Lower lobe of right lung (tissue), 2 donors: ENCODE results near the gene HSCB. TPM values are rescaled to one million over a fixed set of nuclear protein-coding genes. Genes with fewer than 3 reads are reported as not detected.

Experiments used
- ATAC-seq, 2 donors: fragments of 200-7000 bp; cut with Tn5 transposase; one replicate each; pipeline ENCODE4 v1.9.1; 2020 to 2022; ENCODE audit warnings: mild to moderate bottlenecking in 2 of 2, moderate library complexity in 2 of 2
- DNase-seq: peaks from one replicate; pipeline ENCODE4 v3.0.0-alpha.2; 2020
- H3K27ac ChIP-seq: fragments of 200-600 bp; one replicate; pipeline ENCODE4 v1.8.0; 2022
- H3K27me3 ChIP-seq: fragments of 200-600 bp; one replicate; pipeline ENCODE4 v1.8.0; 2022; ENCODE audit warnings: low read depth
- H3K36me3 ChIP-seq: fragments of 200-600 bp; one replicate; pipeline ENCODE4 v1.8.0; 2022; ENCODE audit warnings: mild to moderate bottlenecking
- H3K4me1 ChIP-seq: fragments of 200-600 bp; one replicate; pipeline ENCODE4 v1.8.0; 2022
- H3K4me3 ChIP-seq: fragments of 200-600 bp; one replicate; pipeline ENCODE4 v1.8.0; 2022; ENCODE audit warnings: mild to moderate bottlenecking
- H3K9me3 ChIP-seq: fragments of 200-600 bp; one replicate; pipeline ENCODE4 v1.8.0; 2022
- CTCF ChIP-seq: fragments of 200-600 bp; IDR thresholded peaks from one replicate; pipeline ENCODE4 v1.8.0; 2022; ENCODE audit warnings: antibody characterized with exemption, mild to moderate bottlenecking
- intact Hi-C: fragments of 100-400 bp; cut with DNase I; formaldehyde crosslinking; loops from one replicate; pipeline ENCODE4 v1.11.0; 2022
- total RNA-seq: library from RNA; stranded (reverse); fragmentation: NEBNext Ultra II Directional; extraction: Animal tissue kit (Norgen Biotek cat#: 25700); gene quantifications from one replicate; pipeline ENCODE4 v1.2.1, GENCODE V29; 2021
- donor health status: DM: no; HTN: yes; CAD: no; lungs with severe emphysema.

HSCB gene
- total RNA-seq, 1 donor from 2014 or later, result 13.4 TPM

GRCh38 chr22:28716686-28717085, 25.2 kb upstream of the HSCB start:
- DNase-seq (no peak), ATAC-seq (no peak)
- H3K27me3 ChIP-seq, result no peaks in the 10 kb centered on the region
- H3K27ac ChIP-seq, result no peak overlapping the region
- intact Hi-C loops, result no loop called here
- H3K36me3 ChIP-seq, result no peaks in the 10 kb centered on the region
- TF ChIP-seq CTCF, result no peak
- H3K4me1 ChIP-seq, result no peaks in the 10 kb centered on the region
- H3K9me3 ChIP-seq, result no peaks in the 10 kb centered on the region
- H3K4me3 ChIP-seq, result no peak overlapping the region

GRCh38 chr22:28718044-28718443, 23.8 kb upstream of the HSCB start:
- no peak for TF ChIP-seq CTCF
- no peak for DNase-seq
- Histone ChIP-seq H3K27me3 (no peaks in the 10 kb centered on the region), H3K36me3 (no peaks in the 10 kb centered on the region), H3K27ac (no peak overlapping the region), H3K9me3 (no peaks in the 10 kb centered on the region), H3K4me1 (no peaks in the 10 kb centered on the region), H3K4me3 (no peak overlapping the region)
- intact Hi-C loops, result no loop called here
- ATAC-seq, result no peak

GRCh38 chr22:28728002-28728401, 13.8 kb upstream of the HSCB start:
- ATAC-seq, result no peak
- peaks cover 13% of the 10 kb centered on the region for H3K36me3 ChIP-seq
- H3K4me1 ChIP-seq, result no peaks in the 10 kb centered on the region
- H3K27me3 ChIP-seq, result no peaks in the 10 kb centered on the region
- no peaks in the 10 kb centered on the region for H3K9me3 ChIP-seq
- H3K4me3 ChIP-seq, result no peak overlapping the region
- intact Hi-C loops, result no loop called here
- no peak for DNase-seq
- TF ChIP-seq CTCF, result no peak
- no peak overlapping the region for H3K27ac ChIP-seq

- intact Hi-C loops, result no loop called here
- H3K36me3 ChIP-seq, result peaks cover 11% of the 10 kb centered on the region
- H3K4me3 ChIP-seq, result no peak overlapping the region
- no peak for DNase-seq
- ATAC-seq, result no peak
- H3K27me3 ChIP-seq, result no peaks in the 10 kb centered on the region
- H3K4me1 ChIP-seq, result no peaks in the 10 kb centered on the region
- TF ChIP-seq CTCF, result no peak
- H3K27ac ChIP-seq, result no peak overlapping the region
- H3K9me3 ChIP-seq, result no peaks in the 10 kb centered on the region
Measured at GRCh38 chr22:28728621-28729313, 13.1 kb upstream of the HSCB start.

- no peak for TF ChIP-seq CTCF
- ATAC-seq (no peak), DNase-seq (no peak)
- Histone ChIP-seq H3K9me3 (no peaks in the 10 kb centered on the region), H3K36me3 (peaks cover 4% of the 10 kb centered on the region), H3K27me3 (no peaks in the 10 kb centered on the region), H3K27ac (no peak overlapping the region), H3K4me1 (no peaks in the 10 kb centered on the region), H3K4me3 (no peak overlapping the region)
- intact Hi-C loops, result no loop called here
Measured at GRCh38 chr22:28730179-28730578, 11.7 kb upstream of the HSCB start.
